Activated naive CD8-positive, alpha-beta T cell treated with anti-CD3 and anti-CD28 coated beads, Interleukin-2, amount 50 U/mL, for 24 hours (primary cell): ENCODE data around the gene ZBTB7B.

Source experiments
- ATAC-seq: fragments of 150-1000 bp; cut with Tn5 transposase; one replicate; pipeline ENCODE4 v1.10.0; 2021
- DNase-seq: peaks from one replicate; pipeline ENCODE4 v3.0.0; 2021
- H3K27ac Mint-ChIP-seq: one replicate; pipeline ENCODE4 v1.8.0; 2021; ENCODE audit warnings: mild to moderate bottlenecking, mixed read lengths
- H3K27me3 Mint-ChIP-seq: one replicate; pipeline ENCODE4 v1.8.0; 2021; ENCODE audit warnings: mixed read lengths
- H3K36me3 Mint-ChIP-seq: one replicate; pipeline ENCODE4 v1.8.0; 2021; ENCODE audit warnings: low read depth, mixed read lengths
- H3K4me1 Mint-ChIP-seq: one replicate; pipeline ENCODE4 v1.8.0; 2021; ENCODE audit warnings: mixed read lengths
- H3K4me3 Mint-ChIP-seq: one replicate; pipeline ENCODE4 v1.8.0; 2021; ENCODE audit warnings: mild to moderate bottlenecking, moderate library complexity, mixed read lengths
- H3K9me3 Mint-ChIP-seq: one replicate; pipeline ENCODE4 v1.8.0; 2021; ENCODE audit warnings: mixed read lengths

ZBTB7B gene

DNA sequence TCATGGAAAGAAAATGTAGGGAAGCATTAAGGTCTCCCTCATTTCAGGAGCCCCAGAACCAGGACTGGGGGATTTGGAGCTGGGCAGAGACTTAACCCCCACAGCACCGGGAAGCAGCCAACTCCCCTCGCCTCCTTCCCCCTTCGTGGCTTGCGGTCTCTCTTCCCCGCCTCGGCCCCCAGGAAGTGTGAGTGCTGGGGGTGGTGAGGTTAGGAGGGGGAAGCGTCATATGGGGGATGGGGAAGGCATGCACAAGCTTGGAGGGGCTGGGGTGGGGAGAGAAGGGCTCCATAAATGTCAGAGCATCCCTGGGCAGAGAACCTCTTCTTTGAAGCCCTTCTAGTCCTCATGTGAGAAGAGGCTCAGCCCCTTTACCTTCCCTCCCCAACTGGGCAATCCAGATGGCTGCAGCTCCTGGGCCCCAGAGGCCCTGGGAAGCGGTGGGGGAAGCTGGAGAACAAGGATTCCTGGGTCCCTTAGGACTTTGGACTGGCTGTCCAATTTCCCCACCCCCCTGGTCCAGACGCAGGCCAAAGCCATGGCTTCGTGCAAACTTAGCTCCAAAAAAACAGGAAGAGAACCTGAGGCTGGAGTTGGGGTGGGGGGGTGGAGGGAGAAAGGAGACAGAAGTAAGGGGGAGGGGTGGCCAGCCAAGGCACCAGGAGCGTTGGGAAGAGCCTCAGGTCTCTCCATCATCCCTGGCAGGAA, 7.8 kb downstream of the ZBTB7B start:
- DNase-seq: peak; percentile 50
- H3K36me3 Mint-ChIP-seq: no peaks in the 10 kb centered on the region
- no peak for ATAC-seq
- H3K9me3 Mint-ChIP-seq: no peaks in the 10 kb centered on the region
- H3K27ac Mint-ChIP-seq: peak overlapping the region; percentile 68
- H3K4me3 Mint-ChIP-seq: peak overlapping the region; percentile 59
- peaks cover 71% of the 10 kb centered on the region for H3K4me1 Mint-ChIP-seq
- H3K27me3 Mint-ChIP-seq: no peaks in the 10 kb centered on the region

DNA sequence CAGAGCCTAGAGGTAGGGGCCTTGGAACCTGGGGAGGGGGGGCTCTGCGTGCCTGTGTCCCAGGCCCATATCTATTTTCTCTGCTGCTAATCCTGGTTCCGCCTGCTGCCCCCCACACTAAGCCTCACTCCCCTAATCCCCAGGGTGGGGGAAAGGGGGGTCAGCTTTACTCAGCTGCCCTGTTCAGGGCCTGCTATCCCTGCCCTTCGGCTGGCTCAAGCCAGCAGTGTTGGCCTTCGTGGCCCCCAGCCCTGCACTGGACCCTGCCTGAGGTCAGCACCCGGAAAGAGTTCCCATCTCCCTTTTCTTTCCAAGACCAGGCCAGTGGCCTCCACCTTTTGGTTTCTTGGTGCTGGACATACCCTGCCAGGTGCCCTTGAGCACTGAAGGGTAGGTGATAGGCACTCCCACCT, 8.4 kb downstream of the ZBTB7B start:
- peaks cover 68% of the 10 kb centered on the region for H3K4me1 Mint-ChIP-seq
- no peaks in the 10 kb centered on the region for H3K27me3 Mint-ChIP-seq
- no peaks in the 10 kb centered on the region for H3K9me3 Mint-ChIP-seq
- H3K36me3 Mint-ChIP-seq: no peaks in the 10 kb centered on the region
- peak overlapping the region; percentile 46 for H3K27ac Mint-ChIP-seq
- no peak for DNase-seq
- no peak overlapping the region for H3K4me3 Mint-ChIP-seq
- no peak for ATAC-seq

DNA sequence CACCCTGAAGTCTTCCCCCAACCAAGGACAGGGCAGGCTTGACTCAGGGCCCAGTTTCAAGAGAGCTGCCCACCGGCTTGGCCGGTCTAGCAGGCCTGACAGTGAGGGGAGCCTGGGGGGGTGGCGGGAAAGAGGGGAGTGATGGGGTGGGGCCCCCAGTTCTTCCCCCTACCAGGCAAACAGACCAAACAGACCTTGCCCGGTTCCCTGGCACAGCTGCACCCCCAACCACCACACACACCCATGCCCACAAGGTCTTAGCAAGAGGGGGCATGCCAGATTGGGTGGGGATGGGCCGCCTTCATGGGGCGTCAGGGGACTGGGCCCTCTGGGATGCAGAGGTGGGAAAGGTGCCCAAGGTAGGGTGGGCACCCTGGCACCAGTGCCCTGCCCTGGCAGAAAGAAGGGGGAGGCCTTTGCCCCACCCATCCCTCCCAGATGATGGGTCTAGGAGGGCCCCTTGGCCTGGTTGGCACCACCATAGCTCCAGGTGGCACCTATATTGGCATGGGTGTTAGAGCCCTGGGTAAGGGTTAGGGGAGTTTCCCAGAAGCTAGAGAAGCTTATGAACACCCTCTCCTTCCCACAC, 8.9 kb downstream of the ZBTB7B start:
- no peak for DNase-seq
- ATAC-seq: no peak
- no peaks in the 10 kb centered on the region for H3K9me3 Mint-ChIP-seq
- peaks cover 68% of the 10 kb centered on the region for H3K4me1 Mint-ChIP-seq
- H3K4me3 Mint-ChIP-seq: no peak overlapping the region
- no peaks in the 10 kb centered on the region for H3K27me3 Mint-ChIP-seq
- no peaks in the 10 kb centered on the region for H3K36me3 Mint-ChIP-seq
- H3K27ac Mint-ChIP-seq: peak overlapping the region; percentile 46

DNA sequence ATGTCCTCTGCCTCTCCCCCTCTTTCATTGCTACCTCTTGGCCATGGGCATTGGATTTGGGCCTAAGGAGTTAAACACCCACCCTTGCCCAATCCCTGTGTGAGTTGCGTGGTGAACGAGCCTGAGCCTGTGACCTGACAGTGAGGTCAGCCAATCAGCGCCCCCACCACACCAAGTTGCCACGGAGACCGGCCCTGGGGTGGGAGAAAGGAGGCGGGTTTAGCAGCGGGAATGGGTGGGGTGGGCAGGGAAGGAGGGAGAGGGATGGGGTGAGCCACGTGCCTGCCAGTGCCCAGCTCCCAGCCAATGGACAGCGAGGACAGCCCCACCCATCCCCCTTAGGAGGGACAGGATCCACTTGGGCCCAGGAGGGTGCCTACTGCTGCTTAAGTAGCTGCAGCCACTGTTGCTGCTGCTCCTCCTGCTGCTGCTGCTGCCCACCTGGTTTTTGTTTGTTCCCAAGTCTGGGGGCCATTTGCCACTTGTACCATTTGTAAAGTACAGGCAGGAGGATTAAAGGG, 9.5 kb downstream of the ZBTB7B start:
- Mint-ChIP-seq H3K4me3 (no peak overlapping the region), H3K9me3 (no peaks in the 10 kb centered on the region), H3K36me3 (no peaks in the 10 kb centered on the region), H3K27me3 (no peaks in the 10 kb centered on the region), H3K27ac (no peak overlapping the region), H3K4me1 (peaks cover 68% of the 10 kb centered on the region)
- DNase-seq: no peak
- ATAC-seq: no peak

DNA sequence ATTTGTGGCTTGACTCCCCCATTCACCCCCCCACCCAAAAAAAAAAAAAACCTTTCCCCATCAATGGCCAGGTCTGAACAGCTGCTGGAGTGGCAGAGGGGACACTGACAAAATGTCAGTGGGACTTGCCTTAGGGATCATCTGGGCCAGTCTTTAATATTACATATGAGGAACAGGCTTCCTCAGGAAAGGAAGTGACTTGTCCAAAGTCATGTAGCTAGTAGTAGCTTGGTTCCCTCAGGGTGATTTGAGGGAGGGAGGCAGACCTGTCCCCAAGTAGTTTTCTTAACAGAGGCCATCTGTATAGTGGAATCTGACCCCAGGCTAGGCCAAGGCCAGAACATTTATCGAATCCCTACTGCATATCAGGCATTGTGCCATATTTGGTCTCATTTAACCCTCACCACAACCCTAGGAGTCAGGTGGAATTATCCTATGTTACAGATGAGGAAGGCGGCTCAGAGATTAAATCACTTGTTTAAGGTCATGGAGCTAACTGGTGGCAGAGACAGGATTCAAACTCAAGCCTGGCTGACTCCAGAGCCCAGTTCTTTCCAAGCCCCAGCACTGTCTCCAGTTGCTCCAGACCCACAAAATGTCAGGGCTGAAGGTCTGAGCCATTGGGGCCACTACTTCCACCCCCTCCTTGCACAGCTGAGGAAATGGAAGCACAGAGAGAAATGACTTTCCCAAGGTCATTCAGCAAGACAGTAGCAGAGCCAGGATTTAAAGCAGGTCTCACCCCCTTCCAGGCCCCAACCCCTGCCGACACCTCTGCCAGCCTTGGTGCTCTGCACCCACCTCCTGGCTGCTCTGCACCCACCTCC, 10.4 kb downstream of the ZBTB7B start:
- ATAC-seq: no peak
- no peak for DNase-seq
- Mint-ChIP-seq H3K27me3 (no peaks in the 10 kb centered on the region), H3K4me1 (peaks cover 71% of the 10 kb centered on the region), H3K36me3 (no peaks in the 10 kb centered on the region), H3K27ac (no peak overlapping the region), H3K9me3 (no peaks in the 10 kb centered on the region), H3K4me3 (no peak overlapping the region)

DNA sequence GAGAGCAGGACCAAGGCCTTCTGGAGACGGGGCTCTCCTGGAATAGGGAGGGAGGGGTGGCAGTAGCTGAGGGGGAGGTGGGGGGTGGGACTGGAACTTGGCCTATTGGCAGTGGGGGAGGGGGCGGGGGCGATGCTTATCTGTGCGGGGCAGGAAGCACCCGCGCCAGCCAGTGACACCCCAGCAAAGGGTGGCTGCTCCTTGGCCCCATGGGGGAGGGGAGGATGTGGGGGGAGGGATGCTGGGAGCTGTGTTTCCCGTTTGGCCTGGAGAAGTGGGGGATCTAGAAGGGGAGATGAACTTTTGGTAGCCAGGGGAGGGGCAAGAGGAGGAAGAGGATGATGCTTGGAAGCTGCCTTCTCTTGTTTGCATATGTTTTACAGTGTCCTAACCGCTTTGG, 11.0 kb downstream of the ZBTB7B start:
- Mint-ChIP-seq H3K9me3 (no peaks in the 10 kb centered on the region), H3K36me3 (no peaks in the 10 kb centered on the region), H3K27ac (no peak overlapping the region), H3K4me1 (peaks cover 70% of the 10 kb centered on the region), H3K4me3 (no peak overlapping the region), H3K27me3 (no peaks in the 10 kb centered on the region)
- ATAC-seq (no peak), DNase-seq (no peak)

DNA sequence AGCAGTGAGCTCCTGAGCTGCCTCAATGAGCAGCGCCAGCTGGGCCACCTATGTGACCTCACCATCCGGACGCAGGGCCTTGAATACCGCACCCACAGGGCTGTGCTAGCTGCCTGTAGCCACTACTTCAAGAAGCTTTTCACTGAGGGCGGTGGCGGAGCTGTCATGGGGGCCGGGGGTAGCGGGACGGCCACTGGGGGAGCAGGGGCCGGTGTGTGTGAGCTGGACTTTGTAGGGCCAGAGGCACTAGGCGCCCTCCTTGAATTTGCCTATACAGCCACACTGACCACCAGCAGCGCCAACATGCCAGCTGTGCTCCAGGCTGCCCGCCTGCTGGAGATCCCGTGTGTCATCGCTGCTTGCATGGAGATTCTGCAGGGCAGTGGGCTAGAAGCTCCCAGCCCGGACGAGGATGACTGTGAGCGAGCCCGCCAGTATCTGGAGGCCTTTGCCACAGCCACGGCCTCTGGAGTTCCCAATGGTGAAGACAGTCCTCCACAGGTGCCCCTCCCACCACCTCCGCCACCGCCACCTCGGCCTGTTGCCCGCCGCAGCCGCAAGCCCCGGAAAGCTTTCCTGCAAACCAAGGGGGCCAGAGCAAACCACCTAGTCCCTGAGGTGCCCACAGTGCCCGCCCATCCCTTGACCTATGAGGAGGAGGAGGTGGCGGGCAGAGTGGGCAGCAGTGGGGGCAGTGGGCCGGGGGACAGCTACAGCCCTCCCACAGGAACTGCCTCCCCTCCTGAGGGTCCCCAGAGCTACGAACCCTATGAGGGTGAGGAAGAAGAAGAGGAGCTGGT, 12.3 kb downstream of the ZBTB7B start:
- H3K4me3 Mint-ChIP-seq: no peak overlapping the region

DNA sequence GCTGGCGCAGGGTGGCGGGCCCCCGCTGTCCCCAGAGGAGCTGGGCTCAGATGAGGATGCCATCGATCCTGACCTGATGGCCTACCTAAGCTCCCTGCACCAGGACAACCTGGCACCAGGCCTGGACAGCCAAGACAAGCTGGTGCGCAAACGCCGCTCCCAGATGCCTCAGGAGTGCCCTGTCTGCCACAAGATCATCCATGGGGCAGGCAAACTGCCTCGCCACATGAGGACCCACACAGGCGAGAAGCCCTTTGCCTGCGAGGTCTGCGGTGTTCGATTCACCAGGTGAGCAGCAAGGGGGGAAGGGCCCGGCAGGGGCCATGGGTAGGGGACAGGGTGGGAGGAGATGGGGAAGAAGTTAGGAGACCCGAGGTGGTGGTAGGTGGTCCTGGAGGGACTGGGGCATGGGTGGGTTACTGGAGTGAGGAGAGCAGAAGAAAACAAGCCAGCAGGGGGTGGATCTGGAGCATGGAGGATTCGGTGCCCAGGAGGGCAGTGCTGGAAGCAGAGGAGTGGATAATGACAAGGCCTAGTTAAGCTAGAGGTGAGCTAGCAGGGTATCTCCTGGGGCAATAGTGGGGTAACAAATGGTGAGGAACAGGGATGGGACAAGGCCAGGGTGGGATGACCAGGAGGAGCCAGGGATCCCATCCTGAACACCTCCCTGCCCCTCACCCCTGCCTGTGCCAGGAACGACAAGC, 13.1 kb downstream of the ZBTB7B start:
- ATAC-seq (no peak), DNase-seq (no peak)
- H3K36me3 Mint-ChIP-seq: no peaks in the 10 kb centered on the region
- H3K27ac Mint-ChIP-seq: no peak overlapping the region
- H3K27me3 Mint-ChIP-seq: no peaks in the 10 kb centered on the region
- H3K4me1 Mint-ChIP-seq: peaks cover 66% of the 10 kb centered on the region
- no peak overlapping the region for H3K4me3 Mint-ChIP-seq
- H3K9me3 Mint-ChIP-seq: no peaks in the 10 kb centered on the region

More for the DNA sequence above, 12.3 kb downstream of the ZBTB7B start:
- H3K4me1 Mint-ChIP-seq: peaks cover 71% of the 10 kb centered on the region
- H3K27ac Mint-ChIP-seq: no peak overlapping the region
- no peak for ATAC-seq
- no peaks in the 10 kb centered on the region for H3K36me3 Mint-ChIP-seq
- no peaks in the 10 kb centered on the region for H3K9me3 Mint-ChIP-seq
- DNase-seq: no peak
- no peaks in the 10 kb centered on the region for H3K27me3 Mint-ChIP-seq

DNA sequence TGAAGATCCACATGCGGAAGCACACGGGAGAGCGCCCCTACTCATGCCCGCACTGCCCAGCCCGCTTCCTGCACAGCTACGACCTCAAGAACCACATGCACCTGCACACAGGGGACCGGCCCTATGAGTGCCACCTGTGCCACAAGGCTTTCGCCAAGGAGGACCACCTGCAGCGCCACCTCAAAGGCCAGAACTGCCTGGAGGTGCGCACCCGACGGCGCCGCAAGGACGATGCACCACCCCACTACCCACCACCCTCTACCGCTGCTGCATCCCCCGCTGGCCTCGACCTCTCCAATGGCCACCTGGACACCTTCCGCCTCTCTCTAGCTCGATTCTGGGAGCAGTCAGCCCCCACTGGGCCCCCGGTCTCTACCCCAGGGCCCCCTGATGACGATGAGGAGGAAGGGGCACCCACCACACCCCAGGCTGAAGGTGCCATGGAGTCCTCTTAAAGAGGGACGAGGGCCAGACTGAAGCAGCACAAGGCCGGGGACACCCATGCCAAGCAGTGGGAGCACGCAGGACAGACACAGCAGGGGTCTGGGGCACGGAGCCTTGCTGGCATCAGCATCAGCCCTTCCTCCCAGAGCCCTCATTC, 13.7 kb downstream of the ZBTB7B start:
- no peaks in the 10 kb centered on the region for H3K27me3 Mint-ChIP-seq
- no peak overlapping the region for H3K27ac Mint-ChIP-seq
- ATAC-seq: no peak
- H3K36me3 Mint-ChIP-seq: no peaks in the 10 kb centered on the region
- no peak for DNase-seq
- H3K4me3 Mint-ChIP-seq: no peak overlapping the region
- H3K4me1 Mint-ChIP-seq: peaks cover 60% of the 10 kb centered on the region
- H3K9me3 Mint-ChIP-seq: no peaks in the 10 kb centered on the region

DNA sequence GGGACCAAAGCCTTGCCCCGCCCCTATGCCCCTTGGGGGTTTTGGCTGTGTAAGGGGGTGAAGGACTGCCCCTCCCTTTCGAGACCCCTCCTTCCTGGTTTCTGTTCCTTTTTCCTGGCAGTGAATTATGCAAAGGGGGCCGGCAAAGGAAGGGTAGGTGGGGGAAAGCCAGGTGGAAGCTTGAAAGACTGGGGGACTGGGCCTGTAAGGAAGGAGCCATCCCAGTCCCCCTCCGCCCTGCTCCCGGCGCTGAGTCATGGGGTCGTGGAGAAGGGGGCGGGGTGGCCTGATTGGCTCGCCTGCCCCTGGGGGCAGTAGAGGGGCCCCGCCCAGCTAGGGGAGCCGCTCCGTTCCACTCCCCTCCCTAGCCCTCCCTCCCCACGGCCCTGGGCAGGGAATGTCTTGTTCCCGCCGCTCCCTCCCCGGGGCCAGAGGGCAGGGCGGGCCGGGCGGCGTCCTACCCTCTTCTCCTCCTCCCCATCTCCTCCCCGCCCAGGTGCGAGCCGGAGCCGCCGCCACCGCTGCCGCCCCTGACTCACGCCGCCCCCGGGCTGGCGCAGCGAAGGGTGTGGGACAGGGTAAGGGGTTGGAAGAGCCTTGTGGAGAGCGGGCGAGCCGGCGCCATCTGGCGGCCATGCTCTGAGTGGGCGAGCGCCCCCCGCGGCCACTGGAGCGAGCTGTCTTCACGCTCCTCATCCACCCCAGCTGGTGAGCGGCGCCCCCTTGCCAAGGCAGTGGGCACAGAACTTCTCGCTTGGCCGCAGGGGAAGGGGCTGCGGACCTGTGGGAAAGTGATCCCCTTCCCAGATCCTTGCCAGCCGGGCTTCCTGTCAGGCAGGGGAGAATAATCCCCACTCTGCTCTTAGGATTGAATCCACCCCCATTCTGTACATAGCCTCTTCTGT, 14.7 kb downstream of the ZBTB7B start:
- ATAC-seq (peak; percentile 95), DNase-seq (peak; percentile 92)
- Mint-ChIP-seq H3K9me3 (no peaks in the 10 kb centered on the region), H3K27ac (peak overlapping the region; percentile 54), H3K4me1 (peaks cover 56% of the 10 kb centered on the region), H3K27me3 (no peaks in the 10 kb centered on the region), H3K36me3 (no peaks in the 10 kb centered on the region), H3K4me3 (peak overlapping the region; percentile 59)

DNA sequence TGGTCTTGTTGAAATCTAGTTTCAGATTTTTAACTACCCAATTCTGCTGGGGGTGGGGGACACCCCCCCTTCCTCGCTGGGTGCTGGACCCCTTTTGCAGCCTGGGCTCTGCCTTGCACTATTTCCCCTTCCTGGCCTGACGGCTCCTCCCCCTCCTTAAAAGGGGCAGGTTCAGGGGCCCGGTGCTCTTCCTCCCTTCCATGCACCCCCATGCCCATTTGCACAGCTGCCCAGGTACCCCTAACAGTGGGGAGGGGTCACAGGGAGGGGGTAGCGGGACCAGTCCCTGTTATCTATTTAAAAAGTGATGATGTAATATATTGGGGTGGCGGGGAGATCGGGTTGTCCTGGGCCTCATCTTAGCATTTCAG, 15.3 kb downstream of the ZBTB7B start:
- Mint-ChIP-seq H3K27ac (peak overlapping the region; percentile 54), H3K4me3 (peak overlapping the region; percentile 59), H3K27me3 (no peaks in the 10 kb centered on the region), H3K4me1 (peaks cover 50% of the 10 kb centered on the region), H3K36me3 (no peaks in the 10 kb centered on the region), H3K9me3 (no peaks in the 10 kb centered on the region)
- DNase-seq (no peak), ATAC-seq (no peak)

DNA sequence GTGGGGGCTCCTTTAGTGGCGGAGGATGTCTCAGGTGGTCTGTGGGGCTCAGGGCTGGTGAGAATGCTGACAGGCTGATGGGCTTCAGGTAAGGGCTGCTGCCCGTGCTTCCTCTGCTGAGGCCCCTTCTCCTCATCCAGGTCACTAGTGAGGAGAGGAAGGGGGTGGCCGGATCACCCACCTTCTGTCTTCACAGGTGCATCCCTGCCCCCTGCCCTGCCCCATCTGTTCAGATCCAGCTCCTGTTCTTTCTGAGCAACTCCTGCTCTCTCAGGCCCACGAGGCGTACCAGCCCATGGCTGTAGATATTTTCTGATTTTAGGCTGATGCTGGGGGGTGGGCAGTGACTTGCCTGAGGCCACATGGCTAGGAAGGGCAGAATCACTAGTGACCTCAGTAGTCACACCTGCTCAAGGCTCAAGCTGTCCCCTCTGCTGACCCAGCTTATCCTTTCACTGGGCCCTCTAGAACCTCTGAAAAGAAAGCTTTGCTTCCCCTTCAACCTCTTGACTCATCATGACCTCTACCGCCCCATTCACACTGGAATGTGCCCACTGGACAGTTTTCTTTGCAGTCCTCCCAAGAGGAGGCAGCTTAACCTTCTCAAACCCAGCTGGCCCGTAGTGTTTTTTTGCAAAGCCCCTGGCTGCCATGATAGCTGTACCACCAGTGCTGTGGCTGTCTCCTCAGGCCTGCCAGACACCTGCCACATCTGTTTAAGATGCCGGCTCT, 16.2 kb downstream of the ZBTB7B start:
- ATAC-seq (no peak), DNase-seq (no peak)
- no peak overlapping the region for H3K4me3 Mint-ChIP-seq
- peaks cover 43% of the 10 kb centered on the region for H3K4me1 Mint-ChIP-seq
- H3K27ac Mint-ChIP-seq: no peak overlapping the region
- no peaks in the 10 kb centered on the region for H3K9me3 Mint-ChIP-seq
- no peaks in the 10 kb centered on the region for H3K27me3 Mint-ChIP-seq
- H3K36me3 Mint-ChIP-seq: no peaks in the 10 kb centered on the region
